Prostate gland (tissue), 2 donors: Measurements from ENCODE around the gene NAGS.

ENCODE experiments used
- CTCF ChIP-seq, 4 experiments: fragments of 200-600 bp in 2 of 4; fragments of 450-650 bp in 2 of 4; sonication (generic) in 2 of 4; IDR thresholded peaks; 1 replicate in 3 of 4; 2 replicates in 1 of 4; pipeline ENCODE4 v1.5.1; 2016 to 2019; ENCODE audit warnings: antibody characterized with exemption in 4 of 4, mild to moderate bottlenecking in 2 of 4, moderate library complexity in 2 of 4
- POLR2AphosphoS5 ChIP-seq: sonication (generic); formaldehyde crosslinking; IDR thresholded peaks from one replicate; pipeline ENCODE4 v1.6.1; 2017; ENCODE audit warnings: antibody characterized with exemption

GRCh38 chr17:44053125-44053872, 48.9 kb downstream of the NAGS start:
- TF ChIP-seq CTCF (IDR thresholded peaks at IDR 0.05) (no peak), POLR2AphosphoS5 (no peak)
